Activated CD4-positive, alpha-beta T cell treated with anti-CD3 and anti-CD28 coated beads for 36 hours (primary cell): Measurements from ENCODE around the gene HOXB4. TPM values are rescaled to one million over a fixed set of nuclear protein-coding genes. Genes with fewer than 3 reads are reported as not detected.
A peak's percentile ranks its signal among the peaks of the same experiment; 100 is the strongest.

Experiments used
- ATAC-seq: fragments of 200-7000 bp; cut with Tn5 transposase; one replicate; pipeline ENCODE4 v1.10.0; 2021; ENCODE audit warnings: mild to moderate bottlenecking, moderate library complexity
- CTCF ChIA-PET: fragments of 350-600 bp; sonication (Branson Sonifier 250); formaldehyde crosslinking; loops from one replicate; lab custom pipeline; 2021; ENCODE audit warnings: antibody characterized with exemption; lab: Charles Lee
- POLR2A ChIA-PET: fragments of 350-600 bp; sonication (Branson Sonifier 250); formaldehyde crosslinking; loops from one replicate; lab custom pipeline; 2021; ENCODE audit warnings: antibody characterized with exemption, inconsistent platforms; lab: Charles Lee
- DNase-seq: peaks from one replicate; pipeline ENCODE4 v3.0.0-alpha.2; 2020
- H3K27ac Mint-ChIP-seq: one replicate; pipeline ENCODE4 v1.8.0; 2021; ENCODE audit warnings: mixed read lengths
- H3K27me3 Mint-ChIP-seq: one replicate; pipeline ENCODE4 v1.8.0; 2021; ENCODE audit warnings: mixed read lengths
- H3K36me3 Mint-ChIP-seq: one replicate; pipeline ENCODE4 v1.8.0; 2021; ENCODE audit warnings: low read depth, mixed read lengths
- H3K4me1 Mint-ChIP-seq: one replicate; pipeline ENCODE4 v1.8.0; 2021; ENCODE audit warnings: mixed read lengths
- H3K4me3 Mint-ChIP-seq: one replicate; pipeline ENCODE4 v1.8.0; 2021; ENCODE audit warnings: mild to moderate bottlenecking, moderate library complexity, mixed read lengths
- H3K9me3 Mint-ChIP-seq: one replicate; pipeline ENCODE4 v1.8.0; 2021; ENCODE audit warnings: low read depth, mixed read lengths
- intact Hi-C, 2 experiments: fragments of 100-400 bp; cut with DNase I in 1 of 2; cut with micrococcal nuclease in 1 of 2; formaldehyde crosslinking; loops; one replicate each; pipeline versions ENCODE4 v1.14.2 to v1.15.1; 2022 to 2024; cut with DNase I, micrococcal nuclease
- total RNA-seq, 2 experiments: library from RNA; stranded (reverse); gene quantifications; one replicate each; pipeline ENCODE4 v1.2.3, GENCODE V29; 2021

The HOXB4 gene
- total RNA-seq, 2 experiments from 2014 or later: 0.66 to 1.1 TPM

DNA sequence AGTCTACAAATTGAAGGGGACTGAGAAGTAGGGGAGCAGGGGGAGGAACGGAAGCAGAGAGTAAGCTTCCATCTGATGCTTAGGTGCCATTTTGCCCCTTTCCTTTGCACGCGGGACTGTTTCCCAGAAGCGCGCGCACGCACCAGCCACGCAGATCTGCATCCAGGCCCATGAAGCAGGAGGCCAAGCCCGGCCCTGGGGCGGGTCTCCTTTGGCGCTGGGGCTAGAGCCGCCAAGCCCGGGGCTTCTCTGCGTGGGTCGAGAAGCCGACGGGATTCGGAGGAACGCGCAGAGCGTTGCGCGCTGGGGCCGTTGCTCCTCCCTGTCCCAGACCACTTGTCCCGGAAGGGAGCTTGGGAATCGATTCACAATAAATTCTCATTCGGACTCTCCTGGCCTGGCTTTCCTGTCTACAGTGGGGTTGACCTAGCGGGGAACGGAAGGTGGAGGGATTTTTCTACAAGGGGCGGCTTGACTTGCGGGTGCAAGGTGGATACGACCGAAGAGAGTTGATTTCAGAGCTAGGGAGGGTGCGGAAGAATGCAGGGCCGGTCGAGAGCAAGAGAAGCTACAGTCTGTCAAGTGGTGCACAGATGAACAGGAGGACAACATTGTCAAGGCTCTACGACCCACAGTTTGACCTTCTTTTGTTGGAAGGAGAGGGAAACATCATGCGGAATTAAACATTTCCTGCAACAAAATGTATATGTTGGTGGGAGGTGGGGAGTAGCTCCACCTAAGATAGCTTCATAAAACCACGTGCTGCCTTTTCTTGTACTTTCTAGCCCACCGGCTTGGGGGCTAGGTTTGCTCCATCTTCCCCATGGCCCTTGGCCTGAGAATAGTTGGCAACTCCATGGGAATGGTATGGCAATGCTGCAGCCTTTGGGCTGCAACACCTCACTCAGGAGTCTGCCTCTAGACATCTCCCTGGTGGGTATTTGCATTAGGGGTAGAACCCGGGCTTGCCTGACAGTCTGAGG is 43.6 kb upstream of the HOXB4 start:
- H3K27ac Mint-ChIP-seq: no peak overlapping the region
- H3K4me3 Mint-ChIP-seq: no peak overlapping the region
- ChIA-PET POLR2A (no interaction called here), CTCF (interaction anchor here (0.6 to 2.0 kb wide), 6 partner anchors 9 to 671 kb away, joined by 3 to 7 read pairs (median 4); partner anchors contain the start of gene HOXB5)
- no peaks in the 10 kb centered on the region for H3K36me3 Mint-ChIP-seq
- DNase-seq: no peak
- H3K4me1 Mint-ChIP-seq: peaks cover 24% of the 10 kb centered on the region
- no peaks in the 10 kb centered on the region for H3K9me3 Mint-ChIP-seq
- ATAC-seq: no peak
- H3K27me3 Mint-ChIP-seq: peaks cover 74% of the 10 kb centered on the region
- intact Hi-C loops: no loop called here

DNA sequence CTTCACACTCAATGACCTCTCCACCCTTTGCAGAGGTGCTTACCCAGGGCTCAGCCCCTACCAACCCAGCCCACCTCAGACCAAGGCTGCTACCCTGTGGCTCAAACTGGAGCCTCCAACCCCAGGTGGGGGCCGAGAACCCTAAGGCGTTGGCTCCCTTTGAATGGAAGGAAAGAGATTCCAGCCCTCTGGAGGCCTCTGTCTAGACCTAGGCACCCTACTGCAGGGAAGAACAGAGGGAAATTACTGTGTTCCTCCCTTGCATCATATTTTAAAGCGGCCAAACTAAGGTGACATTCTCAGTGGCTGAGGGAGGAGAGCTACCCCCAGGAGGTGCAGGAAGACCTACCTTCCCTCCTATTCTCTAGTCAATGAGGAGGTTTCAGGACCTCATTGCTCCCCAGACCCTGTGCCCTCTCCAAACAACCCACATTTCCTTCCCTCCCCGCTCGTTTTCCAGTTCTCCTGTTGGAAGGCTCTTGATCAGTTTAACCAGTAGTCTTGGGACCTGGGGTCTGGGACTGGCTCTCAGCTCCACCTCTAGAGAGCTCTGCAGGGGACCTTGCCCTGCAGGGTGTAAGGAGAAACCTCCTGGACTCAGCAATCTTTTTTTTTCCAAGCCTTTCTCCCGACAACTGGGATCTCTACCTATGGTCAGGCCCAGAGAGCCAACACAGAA is 42.5 kb upstream of the HOXB4 start:
- intact Hi-C loops: no loop called here
- Mint-ChIP-seq H3K4me3 (no peak overlapping the region), H3K36me3 (no peaks in the 10 kb centered on the region), H3K9me3 (no peaks in the 10 kb centered on the region), H3K27ac (no peak overlapping the region), H3K4me1 (peaks cover 21% of the 10 kb centered on the region), H3K27me3 (peaks cover 79% of the 10 kb centered on the region)
- DNase-seq (no peak), ATAC-seq (no peak)
- ChIA-PET CTCF (interaction anchor here (0.5 to 2.0 kb wide), 4 partner anchors 12 to 529 kb away, joined by 3 to 7 read pairs (median 4); partner anchors contain the start of gene HOXB5), POLR2A (no interaction called here)

DNA sequence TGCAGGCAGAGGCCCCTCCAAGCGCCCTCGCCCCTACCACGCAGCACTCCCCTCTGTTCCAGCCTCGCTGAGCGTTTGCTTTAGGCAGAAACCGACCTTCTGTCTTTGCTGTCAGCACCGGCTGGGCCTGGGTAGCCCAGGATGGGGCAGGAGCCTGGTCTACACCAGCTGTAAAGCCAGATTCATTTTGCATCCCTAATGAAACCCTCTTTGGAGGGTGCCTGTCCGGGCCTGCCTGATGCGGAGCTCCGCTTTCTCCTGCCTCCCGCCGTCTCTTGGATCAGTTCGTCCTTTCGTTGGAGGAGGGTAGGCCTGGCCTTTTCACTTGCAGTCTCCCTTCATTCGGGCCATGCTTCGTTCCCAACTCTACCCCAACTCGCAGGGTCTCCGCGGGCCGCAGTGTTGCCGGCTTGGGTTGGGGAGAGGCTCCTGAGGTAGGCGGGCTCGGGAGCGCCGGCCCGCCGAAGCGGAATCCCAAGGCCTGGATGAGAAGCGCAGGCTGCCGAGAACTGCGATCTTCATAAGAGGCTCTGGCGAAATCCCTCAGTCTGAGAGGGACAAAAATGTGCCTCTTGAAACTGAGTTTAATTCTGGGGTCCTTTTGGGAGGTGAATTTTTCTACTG is 41.8 kb upstream of the HOXB4 start:
- H3K4me1 Mint-ChIP-seq: peaks cover 22% of the 10 kb centered on the region
- no peak for DNase-seq
- H3K27me3 Mint-ChIP-seq: peaks cover 82% of the 10 kb centered on the region
- H3K4me3 Mint-ChIP-seq: no peak overlapping the region
- no peak for ATAC-seq
- no peak overlapping the region for H3K27ac Mint-ChIP-seq
- H3K9me3 Mint-ChIP-seq: no peaks in the 10 kb centered on the region
- no peaks in the 10 kb centered on the region for H3K36me3 Mint-ChIP-seq
- POLR2A ChIA-PET: no interaction called here
- CTCF ChIA-PET: interaction anchor here (0.5 to 2.6 kb wide), 4 partner anchors 12 to 467 kb away, joined by 3 to 9 read pairs (median 3); no protein-coding TSS in a partner anchor
- intact Hi-C loops: loop anchor here (2.0 to 10.0 kb wide), 5 partner anchors 132 to 593 kb away; no protein-coding TSS in a partner anchor

DNA sequence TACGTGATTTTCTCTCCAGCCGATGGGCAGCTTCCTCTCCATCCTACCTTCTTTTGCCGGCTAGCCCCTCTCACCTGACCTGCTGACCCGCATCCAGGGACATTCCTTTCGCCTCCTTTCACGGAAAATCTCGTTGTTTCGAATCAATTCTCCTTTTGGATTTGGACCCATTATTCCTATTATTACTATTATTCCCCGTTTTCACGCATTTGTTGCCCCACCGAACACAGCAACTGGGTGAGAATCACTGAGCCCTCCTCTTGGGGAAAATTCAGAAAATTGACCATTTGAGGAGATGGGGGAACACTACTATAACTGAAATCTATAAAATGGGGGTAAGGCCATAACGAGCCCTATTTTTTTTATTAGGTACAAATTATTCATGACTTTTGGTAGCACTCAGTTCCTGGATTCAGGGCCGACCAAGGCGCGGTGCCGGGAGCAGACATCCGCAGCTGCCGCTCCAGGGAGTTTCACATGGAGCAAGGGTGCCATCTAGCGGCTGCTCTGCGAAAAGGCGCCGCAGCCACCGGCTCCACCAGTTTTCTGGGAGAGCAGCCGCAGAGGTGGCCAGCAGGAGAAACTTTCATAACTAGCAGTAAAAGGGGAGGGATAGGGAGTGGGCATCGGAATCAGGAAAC is 40.2 kb upstream of the HOXB4 start:
- intact Hi-C loops: loop anchor here (1.0 to 10.0 kb wide), 6 partner anchors 134 to 593 kb away; no protein-coding TSS in a partner anchor
- peaks cover 82% of the 10 kb centered on the region for H3K27me3 Mint-ChIP-seq
- no peaks in the 10 kb centered on the region for H3K36me3 Mint-ChIP-seq
- H3K27ac Mint-ChIP-seq: no peak overlapping the region
- POLR2A ChIA-PET: interaction anchor here (0.8 kb wide), 1 partner anchor 592 kb away, joined by 3 read pairs; no protein-coding TSS in a partner anchor
- CTCF ChIA-PET: interaction anchor here (0.6 to 2.6 kb wide), 31 partner anchors 9 to 723 kb away, joined by 3 to 16 read pairs (median 4); partner anchors contain the start of genes HOXB3 and HOXB5
- no peaks in the 10 kb centered on the region for H3K9me3 Mint-ChIP-seq
- no peak overlapping the region for H3K4me3 Mint-ChIP-seq
- DNase-seq: peak; percentile 91
- ATAC-seq: peak; percentile 69
- peaks cover 36% of the 10 kb centered on the region for H3K4me1 Mint-ChIP-seq

DNA sequence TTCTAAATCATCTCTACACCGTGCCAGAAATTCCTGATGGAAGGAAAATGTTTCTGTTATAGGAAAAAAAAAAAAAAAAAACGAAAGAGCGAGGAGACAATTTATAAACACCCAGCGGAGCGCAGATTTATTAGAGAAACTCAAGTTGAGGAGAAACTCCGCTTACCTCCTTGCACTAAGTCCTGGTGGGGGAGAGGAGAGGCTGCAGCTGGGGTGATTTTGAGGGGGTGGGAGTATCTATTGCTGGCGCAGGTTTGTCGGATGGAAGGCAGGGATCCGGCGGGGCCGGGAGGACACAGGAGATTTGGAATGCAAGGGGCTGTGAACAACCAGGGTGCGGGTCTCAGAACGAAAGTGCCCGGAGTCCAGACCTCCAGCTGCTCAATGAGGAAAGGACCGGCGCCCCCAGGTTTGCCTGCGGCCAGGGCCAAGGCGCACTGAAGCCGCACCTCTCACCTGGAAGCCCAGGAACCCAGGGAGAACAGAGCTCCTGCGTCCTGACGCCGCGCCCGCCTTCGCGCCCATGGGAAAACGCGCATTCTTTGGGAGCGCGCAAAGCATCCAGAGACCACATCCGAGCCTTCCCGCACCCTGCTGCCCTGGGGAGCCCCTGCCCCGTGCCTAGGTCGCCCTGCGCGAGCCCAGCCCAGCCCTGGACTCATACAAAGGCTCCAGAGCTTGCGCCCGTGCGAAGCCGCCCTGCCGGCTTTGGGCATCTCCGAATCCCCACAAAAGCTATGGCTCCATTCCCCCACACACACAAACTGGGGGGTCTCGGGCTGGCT is 39.5 kb upstream of the HOXB4 start:
- DNase-seq (no peak), ATAC-seq (no peak)
- intact Hi-C loops: loop anchor here (1.0 to 10.0 kb wide), 6 partner anchors 135 to 592 kb away; no protein-coding TSS in a partner anchor
- Mint-ChIP-seq H3K27ac (no peak overlapping the region), H3K4me3 (no peak overlapping the region), H3K36me3 (no peaks in the 10 kb centered on the region), H3K4me1 (peaks cover 39% of the 10 kb centered on the region), H3K9me3 (no peaks in the 10 kb centered on the region), H3K27me3 (peaks cover 79% of the 10 kb centered on the region)
- POLR2A ChIA-PET: interaction anchor here (0.8 kb wide), 1 partner anchor 591 kb away, joined by 3 read pairs; no protein-coding TSS in a partner anchor
- CTCF ChIA-PET: interaction anchor here (0.6 to 2.6 kb wide), 25 partner anchors 8 to 591 kb away, joined by 3 to 16 read pairs (median 4); partner anchors contain the start of genes HOXB3 and HOXB5

DNA sequence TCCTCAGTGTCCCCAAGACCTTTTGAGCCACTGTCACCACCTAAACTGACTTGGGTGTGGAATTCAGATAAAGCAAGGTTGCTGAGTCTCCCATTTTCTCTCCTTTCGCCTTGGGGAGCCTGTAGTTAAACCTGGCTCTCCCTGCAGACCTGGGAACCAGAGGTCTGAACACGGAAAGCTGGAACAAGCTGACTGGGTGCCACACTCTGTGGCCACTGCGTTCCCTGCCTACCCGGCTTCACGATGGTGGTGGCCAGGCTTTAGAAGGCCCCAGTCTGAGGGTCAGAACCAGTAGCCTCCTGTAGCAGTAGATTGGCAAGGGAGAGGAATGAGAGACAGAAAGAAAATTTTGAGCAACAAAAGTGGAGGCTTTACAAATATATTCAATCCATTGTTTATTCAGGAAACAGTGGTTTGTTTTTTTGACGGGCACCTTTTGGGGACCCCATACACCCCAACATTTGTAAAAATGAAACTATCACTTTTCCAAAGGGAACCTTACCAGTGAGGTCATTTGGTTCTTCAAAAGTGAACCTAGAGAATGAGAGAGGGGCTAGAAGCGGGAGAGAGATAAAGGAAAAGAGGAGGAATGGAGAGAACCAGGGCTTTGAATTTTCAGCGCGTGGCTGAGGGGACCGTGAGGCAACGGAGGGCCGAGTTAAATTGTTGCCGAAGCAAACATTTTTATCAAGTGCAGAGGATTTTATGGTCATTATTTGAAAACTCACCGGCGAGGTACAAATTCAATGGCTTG is 38.7 kb upstream of the HOXB4 start:
- POLR2A ChIA-PET: interaction anchor here (0.6 kb wide), 1 partner anchor 197 kb away, joined by 3 read pairs; no protein-coding TSS in a partner anchor
- H3K36me3 Mint-ChIP-seq: no peaks in the 10 kb centered on the region
- ATAC-seq: no peak
- no peak overlapping the region for H3K27ac Mint-ChIP-seq
- intact Hi-C loops: loop anchor here (5.0 to 10.0 kb wide), 3 partner anchors 135 to 485 kb away; no protein-coding TSS in a partner anchor
- H3K4me3 Mint-ChIP-seq: no peak overlapping the region
- peaks cover 44% of the 10 kb centered on the region for H3K4me1 Mint-ChIP-seq
- CTCF ChIA-PET: interaction anchor here (0.7 to 2.6 kb wide), 14 partner anchors 8 to 270 kb away, joined by 3 to 16 read pairs (median 7); partner anchors contain the start of genes HOXB3, HOXB5 and HOXB9
- DNase-seq: no peak
- H3K27me3 Mint-ChIP-seq: peaks cover 77% of the 10 kb centered on the region
- no peaks in the 10 kb centered on the region for H3K9me3 Mint-ChIP-seq

DNA sequence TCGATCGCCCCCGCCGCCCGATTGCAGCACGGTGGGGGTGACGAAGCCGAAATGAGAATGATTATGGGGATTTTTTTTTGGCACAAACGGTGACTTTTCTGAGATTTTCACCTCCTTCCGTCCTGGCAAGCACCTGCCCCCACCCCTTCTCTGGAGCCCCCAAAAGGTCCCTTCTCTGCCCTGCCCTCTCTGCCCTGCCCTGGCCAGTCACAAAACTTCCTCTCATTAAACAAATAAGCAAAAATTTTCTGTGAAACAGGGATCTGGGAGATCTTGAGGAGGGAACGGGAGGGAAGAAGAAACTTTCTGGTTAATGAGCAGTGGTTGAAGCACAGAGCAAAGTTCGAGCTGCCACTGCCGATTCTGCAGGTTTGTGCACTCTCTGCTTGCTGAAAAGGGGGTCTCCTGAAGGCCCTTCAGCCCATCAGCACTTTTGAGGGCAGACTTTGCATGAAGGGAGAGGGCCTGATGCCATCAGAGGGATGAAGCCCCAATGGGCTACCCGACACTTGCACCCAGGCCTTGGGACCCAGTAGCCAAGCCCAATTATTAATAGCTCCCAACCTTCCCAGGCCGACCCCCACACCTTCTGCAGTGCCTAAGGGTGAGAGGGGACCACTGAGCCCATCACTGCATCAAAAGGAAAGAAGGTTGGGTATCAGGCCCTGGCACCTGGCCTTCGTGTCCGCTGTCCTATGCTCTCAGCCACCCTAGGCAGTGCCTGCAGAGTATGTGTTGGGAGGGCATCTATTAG is 38.0 kb upstream of the HOXB4 start:
- ATAC-seq (no peak), DNase-seq (no peak)
- Mint-ChIP-seq H3K4me3 (no peak overlapping the region), H3K9me3 (no peaks in the 10 kb centered on the region), H3K27ac (no peak overlapping the region), H3K36me3 (no peaks in the 10 kb centered on the region), H3K27me3 (peaks cover 78% of the 10 kb centered on the region), H3K4me1 (peaks cover 51% of the 10 kb centered on the region)
- intact Hi-C loops: loop anchor here (2.0 to 10.0 kb wide), 4 partner anchors 101 to 484 kb away; no protein-coding TSS in a partner anchor
- ChIA-PET CTCF (interaction anchor here (0.7 to 2.6 kb wide), 11 partner anchors 9 to 585 kb away, joined by 3 to 11 read pairs (median 3); partner anchors contain the start of genes HOXB5 and HOXB9), POLR2A (interaction anchor here (0.6 kb wide), 1 partner anchor 198 kb away, joined by 3 read pairs; no protein-coding TSS in a partner anchor)

DNA sequence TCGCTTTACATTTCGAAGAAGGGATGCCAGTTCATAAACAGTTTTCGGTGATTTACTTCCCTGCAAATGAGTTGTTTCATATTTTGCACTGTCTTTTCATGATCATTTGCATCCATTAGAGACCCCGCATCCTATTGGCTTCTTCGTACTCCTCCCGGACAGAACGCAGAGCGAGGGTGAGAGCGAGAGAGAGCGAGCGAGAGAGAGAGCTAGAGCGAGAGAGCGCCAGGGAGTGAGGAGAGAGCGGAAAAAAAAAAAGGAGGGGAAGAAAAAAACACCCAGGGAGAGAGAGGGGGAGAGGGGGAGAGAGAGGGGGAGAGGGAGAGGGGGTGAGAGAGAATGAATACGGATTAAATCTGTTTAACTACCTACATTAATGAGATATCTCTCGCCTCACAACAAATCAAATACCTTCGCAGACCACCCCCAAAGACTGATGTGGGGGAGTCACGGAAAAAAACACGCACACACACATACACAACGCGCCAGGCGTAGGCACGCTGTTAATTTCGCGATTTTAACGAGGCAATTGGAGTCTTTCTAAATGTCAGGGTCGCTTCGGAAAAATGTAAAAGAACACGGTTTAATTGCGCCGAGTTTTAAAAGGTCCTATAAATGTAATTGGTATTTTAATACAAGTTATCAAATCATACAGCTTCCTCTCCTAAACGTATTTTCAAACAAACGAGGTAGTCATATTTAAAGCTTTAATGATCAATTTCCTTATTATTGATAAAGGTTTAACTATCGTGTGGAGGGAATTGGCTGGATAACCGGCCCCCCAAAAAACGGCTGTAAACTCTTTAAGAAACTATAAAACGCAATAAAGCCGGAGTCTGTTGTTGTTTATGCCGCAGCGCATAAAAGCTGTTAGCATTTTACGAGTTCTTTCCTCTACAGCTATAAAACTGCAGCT is 37.2 kb upstream of the HOXB4 start, which contains the start of gene HOXB8:
HOXB8 (minus strand) TSS at position 246 of the 916 bp plus-strand sequence. CDS start 588 bp downstream, outside the sequence.
- H3K36me3 Mint-ChIP-seq: no peaks in the 10 kb centered on the region
- no peak for DNase-seq

More for the DNA sequence above, 37.2 kb upstream of the HOXB4 start, which contains the start of gene HOXB8:
- Mint-ChIP-seq H3K27me3 (peaks cover 75% of the 10 kb centered on the region), H3K4me3 (peak within 1 kb of the TSS; percentile 26), H3K4me1 (peaks cover 55% of the 10 kb centered on the region), H3K27ac (no peak within 1 kb of the TSS), H3K9me3 (no peaks in the 10 kb centered on the region)
- intact Hi-C loops: loop anchor here (2.0 to 10.0 kb wide), 4 partner anchors 101 to 483 kb away; no protein-coding TSS in a partner anchor
- ATAC-seq: no peak
- ChIA-PET POLR2A (no interaction called here), CTCF (interaction anchor here (0.7 to 2.6 kb wide), 11 partner anchors 8 to 584 kb away, joined by 3 to 11 read pairs (median 3); partner anchors contain the start of genes HOXB5 and HOXB9)
